GM19438 (cell line): ENCODE data around the gene EXOC4.

ENCODE experiments used
- ATAC-seq: cut with Tn5 transposase; IDR thresholded peaks from one replicate; pipeline ENCODE4 v1.9.1; 2021; ENCODE audit warnings: low read depth; ENCODE audit not compliant: unreplicated experiment

EXOC4 gene

GRCh38 chr7:133937786-133938185 lies 684.9 kb downstream of the EXOC4 start:
- no peak for ATAC-seq

- ATAC-seq: no peak
Measured at GRCh38 chr7:133940368-133940767, 687.5 kb downstream of the EXOC4 start.

DNA sequence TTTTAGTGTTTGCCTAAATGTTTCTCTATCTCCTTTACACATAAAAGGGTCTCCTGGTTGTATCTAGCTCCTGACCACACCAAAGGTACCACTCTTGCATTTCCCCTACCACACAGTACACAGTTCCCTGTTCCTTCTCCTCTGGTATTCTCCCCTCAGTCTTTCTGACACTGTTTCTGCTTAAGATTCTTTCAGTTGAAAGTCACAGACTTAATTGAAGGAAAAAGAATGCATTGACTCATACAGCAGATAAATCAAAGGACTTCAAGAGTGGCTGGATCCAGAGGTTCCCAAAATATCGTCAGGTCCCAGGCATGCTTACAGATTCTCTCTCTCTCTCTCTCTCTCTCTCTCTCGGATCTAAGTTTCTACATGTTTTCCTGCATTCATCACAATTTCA lies 688.6 kb downstream of the EXOC4 start:
- ATAC-seq: no peak

GRCh38 chr7:133945497-133945896 lies 692.6 kb downstream of the EXOC4 start:
- no peak for ATAC-seq

DNA sequence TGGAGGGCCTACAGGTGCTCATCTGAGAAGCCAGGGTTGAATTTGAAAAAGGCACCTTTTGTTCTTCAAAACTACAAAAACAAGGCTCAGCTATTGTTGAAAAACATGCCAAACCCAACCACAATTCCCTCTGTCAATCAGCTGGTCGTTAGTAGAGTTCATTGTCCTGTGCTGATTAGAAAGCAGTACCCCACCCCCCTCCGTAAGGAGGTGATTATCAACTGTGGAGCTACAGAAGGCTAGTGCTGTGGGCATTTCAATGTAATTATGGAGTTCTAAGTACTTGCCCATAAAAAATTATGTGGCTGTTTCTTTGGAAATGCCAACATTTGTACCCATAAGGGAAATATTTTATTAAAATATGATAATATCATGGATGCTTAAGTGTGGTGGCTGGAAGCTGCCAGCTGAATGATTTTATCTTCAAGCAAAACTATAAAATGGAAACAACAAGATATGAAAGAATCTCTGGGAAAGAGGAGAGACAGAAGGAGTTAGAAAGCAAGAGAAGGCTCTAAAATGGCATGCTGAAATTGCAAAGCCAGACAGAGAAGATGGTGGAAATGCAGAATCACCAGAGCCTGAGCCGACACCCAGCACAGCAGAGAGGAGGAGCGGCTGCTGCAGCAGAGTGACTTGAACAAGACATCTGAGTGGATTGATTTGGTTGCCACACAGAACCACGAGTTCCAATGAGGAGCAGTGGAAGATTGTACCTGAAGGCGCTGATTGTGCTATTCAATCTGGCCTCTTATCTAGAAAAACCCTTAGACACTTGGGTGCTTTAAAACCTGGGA lies 694.8 kb downstream of the EXOC4 start:
- no peak for ATAC-seq

DNA sequence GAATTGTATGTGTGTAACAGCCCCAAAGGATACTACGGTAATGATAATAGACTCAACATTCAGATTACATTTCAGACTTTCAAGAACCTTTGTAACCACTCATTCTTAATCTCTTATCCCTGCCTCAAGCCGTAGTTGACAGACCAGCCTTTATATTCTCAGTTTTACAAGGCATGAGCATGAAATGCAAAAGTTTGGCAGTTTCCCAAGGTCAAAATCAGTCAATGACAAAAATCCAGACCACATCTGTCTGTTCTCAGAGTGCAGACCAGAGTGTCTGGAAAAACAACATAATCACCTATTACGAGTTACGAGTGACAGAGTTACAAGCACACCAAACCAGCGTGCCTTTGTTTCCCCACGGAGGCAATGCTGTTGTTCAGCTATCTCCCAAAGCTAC lies 695.7 kb downstream of the EXOC4 start:
- no peak for ATAC-seq

GRCh38 chr7:133950855-133951254 lies 698.0 kb downstream of the EXOC4 start:
- ATAC-seq: no peak

- no peak for ATAC-seq
Measured at GRCh38 chr7:133955208-133955607, 702.3 kb downstream of the EXOC4 start.

- ATAC-seq: no peak
Measured at GRCh38 chr7:133957845-133958244, 705.0 kb downstream of the EXOC4 start.

DNA sequence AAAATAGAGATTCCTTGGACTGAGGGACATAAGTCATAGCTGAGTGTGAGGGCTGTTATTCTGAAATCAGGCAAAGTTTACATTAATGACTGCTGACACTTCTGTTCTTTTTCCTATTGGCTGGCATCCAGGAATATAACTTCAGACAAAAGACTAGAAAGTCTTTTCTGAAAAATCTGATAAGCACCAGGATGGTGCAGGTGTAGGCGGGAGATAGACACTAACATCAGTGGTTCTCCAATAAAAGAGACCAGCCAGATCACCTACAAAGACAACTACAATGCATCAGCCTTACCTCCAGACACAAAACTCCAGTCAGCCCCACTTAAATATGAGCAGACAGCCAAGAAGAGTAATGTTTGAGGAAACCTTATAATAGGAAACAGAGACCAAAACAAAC lies 705.9 kb downstream of the EXOC4 start:
- no peak for ATAC-seq

DNA sequence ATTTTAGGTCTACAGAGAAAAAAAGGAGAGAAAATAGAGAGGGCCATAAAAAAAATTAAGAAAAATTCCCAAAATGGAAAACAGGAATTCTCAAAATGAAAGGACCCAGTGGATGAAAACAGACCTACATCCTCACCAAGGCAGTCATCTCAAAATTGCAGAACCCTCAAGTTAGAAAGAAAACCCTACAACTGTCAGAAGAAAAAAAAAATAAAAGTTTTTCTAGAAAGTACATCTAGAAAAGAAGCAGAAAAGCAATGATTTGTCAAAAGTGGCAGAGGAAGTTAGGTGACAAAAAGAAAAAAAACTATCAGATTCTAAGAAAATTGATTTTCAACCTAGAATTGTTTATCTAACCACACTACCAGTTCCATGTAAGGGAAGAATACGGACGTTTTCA lies 706.6 kb downstream of the EXOC4 start:
- no peak for ATAC-seq

DNA sequence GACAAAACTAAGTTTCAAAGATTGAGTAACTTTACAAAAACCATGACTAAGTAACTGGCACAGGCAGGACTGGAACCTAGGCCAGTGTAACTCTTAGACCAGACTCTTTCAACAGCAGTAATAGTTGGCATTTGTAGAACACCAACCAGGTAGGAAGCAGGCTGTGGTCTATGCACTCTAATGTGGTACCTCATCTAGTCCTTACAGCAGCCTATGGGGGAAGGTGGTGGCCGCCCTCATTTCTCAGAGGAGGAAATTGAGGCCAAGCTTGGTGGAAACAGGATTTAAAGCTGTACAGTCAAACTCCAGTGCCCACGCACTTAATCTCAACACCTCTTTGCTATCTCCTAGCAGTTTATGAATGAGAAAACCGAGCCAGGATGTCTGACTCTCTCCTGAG lies 708.8 kb downstream of the EXOC4 start:
- ATAC-seq: no peak

- ATAC-seq: no peak
Measured at GRCh38 chr7:133962646-133963045, 709.8 kb downstream of the EXOC4 start.

DNA sequence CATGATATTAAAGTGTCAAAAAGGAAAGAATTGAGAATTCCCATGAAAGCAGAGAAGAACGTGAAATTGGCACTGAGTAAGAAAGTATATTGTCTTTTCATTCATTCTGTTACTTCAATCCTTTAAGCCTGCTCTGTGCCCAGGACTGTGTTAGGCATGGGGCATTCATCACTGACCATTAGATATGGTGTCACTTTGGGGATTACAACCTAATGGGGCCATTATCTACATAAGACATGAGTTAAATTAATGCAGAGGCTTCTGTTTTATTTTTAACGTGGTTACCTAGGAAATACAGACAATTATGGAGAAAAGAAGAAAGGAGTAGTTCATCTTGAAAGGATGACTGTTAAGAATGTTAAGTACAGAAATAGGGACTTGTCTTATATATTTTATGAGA lies 710.8 kb downstream of the EXOC4 start:
- no peak for ATAC-seq

- no peak for ATAC-seq
Measured at GRCh38 chr7:133971625-133972024, 718.7 kb downstream of the EXOC4 start.

GRCh38 chr7:133973710-133974109 lies 720.8 kb downstream of the EXOC4 start:
- ATAC-seq: no peak

- ATAC-seq: no peak
Measured at GRCh38 chr7:133975130-133975529, 722.3 kb downstream of the EXOC4 start.

GRCh38 chr7:133976140-133976539 lies 723.3 kb downstream of the EXOC4 start:
- no peak for ATAC-seq

GRCh38 chr7:133977409-133978274 lies 724.8 kb downstream of the EXOC4 start:
- ATAC-seq: no peak

GRCh38 chr7:133978502-133979295 lies 725.8 kb downstream of the EXOC4 start:
- ATAC-seq: no peak

- ATAC-seq: no peak
Measured at GRCh38 chr7:133980804-133981203, 727.9 kb downstream of the EXOC4 start.
